ENCODE results near the gene GGN.
"Not testable (repeated sequence)": the region's sequence is repeated elsewhere in the genome, so short reads cannot be mapped to it uniquely, and the experiment has no call there.

The GGN gene

DNA sequence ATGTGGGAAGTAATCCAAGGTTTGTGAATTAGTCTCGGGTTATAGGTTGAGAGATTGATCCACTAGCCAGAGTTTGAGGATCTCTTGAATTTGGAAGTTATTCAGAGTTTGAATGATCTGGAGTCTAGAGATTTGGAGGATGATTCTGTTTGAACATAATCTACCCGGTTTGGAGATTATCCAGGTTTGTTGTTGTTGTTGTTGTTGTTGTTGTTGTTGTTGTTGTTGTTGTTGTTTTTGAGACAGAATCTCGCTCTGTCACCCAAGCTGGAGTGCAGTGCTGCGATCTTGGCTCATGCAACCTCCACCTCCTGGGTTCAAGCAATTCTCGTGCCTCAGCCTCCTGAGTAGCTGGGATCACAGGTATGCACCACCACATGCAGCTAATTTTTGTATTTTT lies 24.1 kb upstream of the GGN start:
- DNase-seq (ENCODE audit: low read depth in 2 of 2) = not testable (repeated sequence)

GRCh38 chr19:38411041-38411712 lies 23.3 kb upstream of the GGN start:
- no peak for DNase-seq (ENCODE audit: low read depth in 2 of 2)

- not testable (repeated sequence) for DNase-seq (ENCODE audit: low read depth in 2 of 2)
Observed at GRCh38 chr19:38410407-38410806, 22.6 kb upstream of the GGN start.

DNA sequence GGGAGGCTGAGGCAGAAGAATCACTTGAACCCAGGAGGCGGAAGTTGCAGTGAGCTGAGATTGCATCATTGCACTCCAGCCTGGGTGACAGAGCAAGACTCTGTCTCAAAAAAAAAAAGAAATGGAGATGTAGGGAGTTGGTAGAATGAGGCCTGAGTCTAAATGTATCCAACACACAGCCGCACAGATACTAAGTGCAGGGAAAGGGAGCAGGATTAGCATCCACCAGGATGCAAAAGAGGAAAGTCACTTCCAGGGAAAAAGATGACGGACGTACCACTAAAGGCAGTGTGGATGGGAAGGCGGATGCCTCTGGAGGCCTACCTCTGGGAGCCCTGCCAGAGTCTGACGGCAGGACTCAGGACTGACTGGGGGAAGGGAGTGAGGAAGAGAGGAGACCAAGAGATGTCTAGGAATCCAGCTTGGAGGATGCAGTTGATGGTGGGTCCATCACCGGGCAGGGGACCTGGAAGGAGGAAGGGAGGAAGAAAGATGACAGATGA lies 21.8 kb upstream of the GGN start:
- no peak for DNase-seq (ENCODE audit: low read depth in 2 of 2)

DNA sequence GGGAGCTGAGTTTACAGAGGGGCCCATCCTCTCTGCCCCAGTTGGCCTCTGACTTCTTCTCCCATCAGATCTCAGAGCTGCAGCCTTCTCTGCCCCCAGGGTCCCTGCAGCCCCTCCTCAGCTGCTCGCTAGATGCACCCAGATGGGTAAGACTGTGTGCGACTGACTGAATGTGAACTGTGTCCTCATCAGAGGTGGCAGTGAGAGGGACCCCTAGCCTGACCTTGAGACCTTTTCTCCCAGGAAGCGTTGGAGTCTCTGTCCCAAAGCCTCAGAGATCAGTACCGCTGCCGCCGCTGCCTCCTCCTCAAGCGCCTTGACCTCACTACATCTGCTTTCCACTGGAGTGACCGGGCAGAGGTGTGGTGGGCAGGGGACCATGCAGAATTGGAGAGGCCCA lies 17.4 kb upstream of the GGN start:
- DNase-seq (ENCODE audit: low read depth in 2 of 2) = no peak

- no peak for DNase-seq (ENCODE audit: low read depth in 2 of 2)
Observed at GRCh38 chr19:38404858-38405257, 17.0 kb upstream of the GGN start.

GRCh38 chr19:38402967-38403674 lies 15.3 kb upstream of the GGN start, which contains the start of gene FAM98C:
Gene FAM98C (plus strand): TSS chr19:38403093. CDS start chr19:38403154, 61 bp downstream.
- peak; percentile 94 to 95 for DNase-seq (ENCODE audit: low read depth in 2 of 2)

- DNase-seq (ENCODE audit: low read depth in 2 of 2) = no peak
Observed at GRCh38 chr19:38402623-38402966, 14.8 kb upstream of the GGN start.

- DNase-seq (ENCODE audit: low read depth in 2 of 2) = no peak
Observed at GRCh38 chr19:38401148-38401547, 13.3 kb upstream of the GGN start.

GRCh38 chr19:38400361-38400760 lies 12.5 kb upstream of the GGN start:
- no peak for DNase-seq (ENCODE audit: low read depth in 2 of 2)

- no peak for DNase-seq (ENCODE audit: low read depth in 2 of 2)
Observed at GRCh38 chr19:38399537-38399936, 11.7 kb upstream of the GGN start.

DNA sequence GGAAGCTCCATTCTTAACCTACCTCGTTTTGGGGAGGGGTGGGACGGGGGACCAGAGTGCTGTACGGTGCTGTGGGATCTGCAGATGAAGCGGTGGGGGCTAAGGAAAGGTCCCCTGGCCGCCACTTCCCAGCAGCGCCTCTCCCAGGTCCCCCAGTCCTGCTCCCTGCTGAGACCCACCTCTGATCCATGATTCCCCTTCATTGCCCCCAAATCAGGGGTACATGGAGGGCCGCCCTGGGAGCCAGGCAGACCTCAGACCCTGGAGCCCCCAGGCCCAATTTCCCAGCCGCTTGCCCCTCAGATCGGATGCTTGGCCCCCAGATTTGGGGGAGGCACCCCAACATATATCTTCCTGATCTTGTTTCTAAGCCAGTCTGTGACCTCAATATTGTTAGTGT lies 11.2 kb upstream of the GGN start:
- DNase-seq (ENCODE audit: low read depth in 2 of 2) = no peak

DNA sequence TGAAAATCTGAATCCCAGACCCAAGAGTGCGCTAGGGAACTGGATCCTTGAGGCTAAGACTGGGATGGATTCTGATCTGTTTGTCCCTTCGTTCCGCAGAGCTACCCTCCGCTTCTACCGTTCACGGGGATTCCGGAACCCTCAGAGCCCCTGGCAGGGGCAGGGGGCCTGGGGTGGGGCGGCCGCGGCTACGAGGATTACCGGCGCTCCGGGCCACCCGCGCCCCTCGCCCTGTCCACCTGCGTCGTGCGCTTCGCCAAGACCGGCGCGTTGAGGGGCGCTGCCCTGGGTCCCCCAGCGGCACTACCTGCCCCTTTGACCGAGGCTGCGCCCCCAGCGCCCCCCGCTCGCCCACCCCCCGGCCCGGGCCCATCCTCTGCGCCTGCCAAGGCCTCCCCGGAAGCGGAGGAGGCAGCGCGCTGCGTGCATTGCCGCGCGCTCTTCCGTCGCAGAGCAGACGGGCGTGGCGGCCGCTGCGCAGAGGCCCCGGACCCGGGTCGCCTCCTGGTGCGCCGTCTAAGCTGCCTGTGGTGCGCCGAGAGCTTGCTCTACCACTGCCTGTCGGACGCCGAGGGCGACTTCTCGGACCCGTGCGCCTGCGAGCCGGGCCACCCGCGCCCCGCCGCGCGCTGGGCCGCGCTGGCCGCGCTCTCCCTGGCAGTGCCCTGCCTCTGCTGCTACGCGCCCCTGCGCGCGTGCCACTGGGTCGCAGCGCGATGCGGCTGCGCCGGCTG lies 7.7 kb upstream of the GGN start:
- DNase-seq (ENCODE audit: low read depth in 2 of 2) = no peak

DNA sequence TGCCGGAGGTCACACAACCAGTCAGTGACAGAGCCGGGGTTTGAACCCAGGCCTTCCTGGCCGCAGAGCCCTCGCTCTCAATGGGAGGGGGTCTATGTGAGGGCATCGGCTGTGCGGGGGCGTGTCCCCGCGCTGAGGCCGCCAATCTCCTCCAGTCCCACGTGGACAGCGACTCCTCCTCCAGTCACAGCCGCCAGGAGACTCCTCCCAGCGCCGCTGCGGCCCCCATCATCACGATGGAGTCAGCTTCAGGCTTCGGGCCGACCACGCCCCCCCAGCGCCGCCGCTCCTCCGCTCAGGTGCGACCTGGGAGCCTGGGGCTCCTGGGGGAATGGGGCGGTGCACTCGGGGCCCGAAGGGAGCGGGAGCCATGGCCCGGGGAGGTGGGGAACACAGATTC lies 6.7 kb upstream of the GGN start:
- peak; percentile 41 to 61 for DNase-seq (ENCODE audit: low read depth in 2 of 2)

GRCh38 chr19:38392707-38393308 lies 5.0 kb upstream of the GGN start:
- DNase-seq (ENCODE audit: low read depth in 2 of 2) = no peak

GRCh38 chr19:38391911-38392464 lies 4.2 kb upstream of the GGN start:
- DNase-seq (ENCODE audit: low read depth in 2 of 2) = no peak

- DNase-seq (ENCODE audit: low read depth in 2 of 2) = no peak
Observed at GRCh38 chr19:38389957-38390924, 2.4 kb upstream of the GGN start.

- DNase-seq (ENCODE audit: low read depth in 2 of 2) = no peak
Observed at GRCh38 chr19:38389101-38389925, 1.5 kb upstream of the GGN start.

DNA sequence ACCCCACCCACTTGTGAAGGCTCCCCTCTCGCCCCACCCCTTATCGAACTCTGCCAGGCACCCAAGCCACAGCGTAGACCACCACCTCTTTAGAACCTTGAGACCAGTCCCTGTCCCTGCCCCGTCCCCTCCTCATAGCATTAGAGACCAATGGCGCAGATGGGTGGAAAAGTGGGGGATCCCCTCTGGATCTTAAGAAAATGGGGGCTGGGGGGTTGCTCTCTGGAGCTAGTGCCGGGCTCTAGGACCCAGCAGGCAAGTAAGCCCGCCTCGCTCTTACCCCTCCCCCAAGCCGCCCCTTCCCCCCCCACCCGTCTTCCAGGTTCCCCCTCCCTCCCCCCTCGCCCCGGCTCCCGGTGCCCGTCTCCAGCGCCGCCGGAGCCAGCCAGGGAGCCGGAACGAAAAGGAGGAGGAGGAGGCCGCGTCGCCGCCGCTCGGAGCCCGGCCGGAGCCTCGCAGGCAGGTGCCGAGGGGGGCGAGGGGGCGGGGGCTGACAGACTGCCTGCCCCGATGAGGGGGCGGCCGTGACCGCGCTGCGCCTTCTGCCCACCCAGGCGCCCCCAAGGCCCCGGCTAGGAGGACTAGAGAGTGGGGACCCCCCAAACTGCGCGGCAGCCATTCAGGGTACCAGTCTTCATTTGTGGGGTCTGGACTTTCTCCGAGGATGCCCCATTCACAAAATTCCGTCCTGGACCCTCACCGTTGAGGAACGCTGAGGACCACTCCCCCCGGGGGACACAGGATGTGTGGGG lies 691 bp upstream of the GGN start, which contains the start of gene SPRED3:
SPRED3 (plus strand) TSS at position 349 of the 752 bp plus-strand sequence. CDS start 1,606 bp downstream, outside the sequence.
- DNase-seq (ENCODE audit: low read depth in 2 of 2) = no peak
